ENCODE results near the gene ARID1B.

- TF ChIP-seq EZH2 (IDR thresholded peaks at IDR 0.05; ENCODE audit: borderline replicate concordance, low read length) = no peak
- TF ChIP-seq, protein P1, sequence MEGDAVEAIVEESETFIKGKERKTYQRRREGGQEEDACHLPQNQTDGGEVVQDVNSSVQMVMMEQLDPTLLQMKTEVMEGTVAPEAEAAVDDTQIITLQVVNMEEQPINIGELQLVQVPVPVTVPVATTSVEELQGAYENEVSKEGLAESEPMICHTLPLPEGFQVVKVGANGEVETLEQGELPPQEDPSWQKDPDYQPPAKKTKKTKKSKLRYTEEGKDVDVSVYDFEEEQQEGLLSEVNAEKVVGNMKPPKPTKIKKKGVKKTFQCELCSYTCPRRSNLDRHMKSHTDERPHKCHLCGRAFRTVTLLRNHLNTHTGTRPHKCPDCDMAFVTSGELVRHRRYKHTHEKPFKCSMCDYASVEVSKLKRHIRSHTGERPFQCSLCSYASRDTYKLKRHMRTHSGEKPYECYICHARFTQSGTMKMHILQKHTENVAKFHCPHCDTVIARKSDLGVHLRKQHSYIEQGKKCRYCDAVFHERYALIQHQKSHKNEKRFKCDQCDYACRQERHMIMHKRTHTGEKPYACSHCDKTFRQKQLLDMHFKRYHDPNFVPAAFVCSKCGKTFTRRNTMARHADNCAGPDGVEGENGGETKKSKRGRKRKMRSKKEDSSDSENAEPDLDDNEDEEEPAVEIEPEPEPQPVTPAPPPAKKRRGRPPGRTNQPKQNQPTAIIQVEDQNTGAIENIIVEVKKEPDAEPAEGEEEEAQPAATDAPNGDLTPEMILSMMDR (IDR thresholded peaks at IDR 0.05; ENCODE audit: low read length) = no peak
Measured at GRCh38 chr6:157143890-157144798, 367.0 kb downstream of the ARID1B start.

Data from OCI-LY1 (cell line).